ENCODE results near the gene SIGLEC9. TPM values are rescaled to one million over a fixed set of nuclear protein-coding genes. Genes with fewer than 3 reads are reported as not detected.
A peak's percentile ranks its signal among the peaks of the same experiment; 100 is the strongest.
"Not testable (repeated sequence)": the region's sequence is repeated elsewhere in the genome, so short reads cannot be mapped to it uniquely, and the experiment has no call there.

The SIGLEC9 gene
- total RNA-seq, 2 donors from 2014 or later: not detected

DNA sequence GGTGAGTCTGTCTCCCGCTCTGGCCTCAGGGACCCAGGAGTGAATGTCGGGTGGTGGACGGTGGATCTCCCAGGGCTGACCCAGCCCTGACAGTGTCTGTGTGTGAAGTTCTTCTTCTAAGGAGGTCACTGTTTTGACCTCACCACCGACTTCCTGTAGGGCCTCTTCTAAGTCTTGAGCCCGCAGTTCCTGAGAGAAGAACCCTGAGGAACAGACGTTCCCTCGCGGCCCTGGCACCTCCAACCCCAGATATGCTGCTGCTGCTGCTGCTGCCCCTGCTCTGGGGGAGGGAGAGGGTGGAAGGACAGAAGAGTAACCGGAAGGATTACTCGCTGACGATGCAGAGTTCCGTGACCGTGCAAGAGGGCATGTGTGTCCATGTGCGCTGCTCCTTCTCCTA lies 17.4 kb downstream of the SIGLEC9 start, which contains the start of gene SIGLEC7:
TSS of gene SIGLEC7 (plus strand) at position 183 of the 400 bp plus-strand sequence. CDS start at position 252, 69 bp downstream.
- Mint-ChIP-seq H3K27me3 (ENCODE audit: insufficient read depth) (peaks cover 9% of the 10 kb centered on the region), H3K4me1 (peaks cover 24% of the 10 kb centered on the region), H3K36me3 (ENCODE audit: low read depth) (no peaks in the 10 kb centered on the region), H3K9me3 (no peaks in the 10 kb centered on the region), H3K27ac (peak within 1 kb of the TSS; percentile 17), H3K4me3 (no peak within 1 kb of the TSS)
- peaks cover 4% of the 10 kb centered on the region for H3K4me1 ChIP-seq (ENCODE audit: control insufficient read depth, insufficient read depth, low read length)
- H3K27ac ChIP-seq (ENCODE audit: low read depth, low read length): no peak within 1 kb of the TSS
- peak; percentile 34 for DNase-seq
- TF ChIP-seq, protein P1, sequence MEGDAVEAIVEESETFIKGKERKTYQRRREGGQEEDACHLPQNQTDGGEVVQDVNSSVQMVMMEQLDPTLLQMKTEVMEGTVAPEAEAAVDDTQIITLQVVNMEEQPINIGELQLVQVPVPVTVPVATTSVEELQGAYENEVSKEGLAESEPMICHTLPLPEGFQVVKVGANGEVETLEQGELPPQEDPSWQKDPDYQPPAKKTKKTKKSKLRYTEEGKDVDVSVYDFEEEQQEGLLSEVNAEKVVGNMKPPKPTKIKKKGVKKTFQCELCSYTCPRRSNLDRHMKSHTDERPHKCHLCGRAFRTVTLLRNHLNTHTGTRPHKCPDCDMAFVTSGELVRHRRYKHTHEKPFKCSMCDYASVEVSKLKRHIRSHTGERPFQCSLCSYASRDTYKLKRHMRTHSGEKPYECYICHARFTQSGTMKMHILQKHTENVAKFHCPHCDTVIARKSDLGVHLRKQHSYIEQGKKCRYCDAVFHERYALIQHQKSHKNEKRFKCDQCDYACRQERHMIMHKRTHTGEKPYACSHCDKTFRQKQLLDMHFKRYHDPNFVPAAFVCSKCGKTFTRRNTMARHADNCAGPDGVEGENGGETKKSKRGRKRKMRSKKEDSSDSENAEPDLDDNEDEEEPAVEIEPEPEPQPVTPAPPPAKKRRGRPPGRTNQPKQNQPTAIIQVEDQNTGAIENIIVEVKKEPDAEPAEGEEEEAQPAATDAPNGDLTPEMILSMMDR (conservative IDR thresholded peaks at IDR 0.05): no peak
- WGBS, 2 experiments (ENCODE audit: insufficient coverage in 1 of 2, insufficient read length in 1 of 2): 95 to 99% methylated on average over 6 to 14 of the region's 14 CpGs
- no peaks in the 10 kb centered on the region for H3K27me3 ChIP-seq (ENCODE audit: control insufficient read depth, insufficient read depth, low read length, poor library complexity, severe bottlenecking)
- H3K9ac ChIP-seq (ENCODE audit: extremely low read depth, low read length, poor library complexity, severe bottlenecking): no peak within 1 kb of the TSS
- no peaks in the 10 kb centered on the region for H3K36me3 ChIP-seq (ENCODE audit: control insufficient read depth, insufficient read depth, low read length)
- no peak within 1 kb of the TSS for H3K4me3 ChIP-seq (ENCODE audit: low read length)
- H3K9me3 ChIP-seq (ENCODE audit: control insufficient read depth, low read length): no peaks in the 10 kb centered on the region

DNA sequence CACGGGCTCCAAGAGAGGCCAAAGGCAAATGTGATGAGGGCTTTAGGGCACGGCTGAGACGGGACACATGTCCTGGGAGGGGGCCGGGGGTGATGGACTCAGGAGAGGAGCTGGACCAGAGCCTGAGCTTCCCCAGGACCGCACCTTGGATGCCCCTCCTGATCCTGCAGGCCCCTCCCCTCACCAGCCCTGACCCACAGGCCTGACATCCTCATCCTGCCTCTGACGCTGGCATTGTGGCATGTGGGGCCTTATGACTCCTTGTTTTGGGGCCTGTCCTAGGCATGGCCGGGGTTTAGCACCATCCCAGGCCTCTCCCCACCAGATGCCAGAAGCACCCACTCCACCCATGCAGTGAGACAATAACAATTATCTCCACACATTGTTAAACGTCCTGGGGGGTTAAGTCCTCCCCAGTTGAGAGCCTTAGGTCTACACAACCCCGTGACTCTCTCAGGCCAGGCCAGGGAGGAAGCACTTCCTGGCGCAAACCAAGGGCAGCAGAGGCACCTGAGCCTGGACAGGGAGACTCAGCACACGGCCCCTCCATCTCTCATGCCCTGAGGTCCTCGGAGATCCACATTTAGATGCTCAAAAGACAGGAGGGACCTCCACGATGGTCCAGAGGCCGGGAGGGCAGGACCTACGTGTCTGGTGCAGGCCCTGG lies 18.2 kb downstream of the SIGLEC9 start:
- not testable (repeated sequence) for H3K27ac ChIP-seq (ENCODE audit: low read depth, low read length); H3K27ac Mint-ChIP-seq; DNase-seq; H3K4me1 ChIP-seq (ENCODE audit: control insufficient read depth, insufficient read depth, low read length); H3K27me3 Mint-ChIP-seq (ENCODE audit: insufficient read depth); H3K4me3 Mint-ChIP-seq; H3K9me3 Mint-ChIP-seq; H3K9ac ChIP-seq (ENCODE audit: extremely low read depth, low read length, poor library complexity, severe bottlenecking); H3K27me3 ChIP-seq (ENCODE audit: control insufficient read depth, insufficient read depth, low read length, poor library complexity, severe bottlenecking); H3K36me3 ChIP-seq (ENCODE audit: control insufficient read depth, insufficient read depth, low read length); H3K9me3 ChIP-seq (ENCODE audit: control insufficient read depth, low read length); H3K4me3 ChIP-seq (ENCODE audit: low read length); H3K36me3 Mint-ChIP-seq (ENCODE audit: low read depth)
- H3K4me1 Mint-ChIP-seq: peaks cover 22% of the 10 kb centered on the region
- 88% methylated on average over 9 of the region's 15 CpGs; no CpG with 5 or more reads in 1 of the 2 experiments for WGBS, 2 experiments (ENCODE audit: insufficient coverage in 1 of 2, insufficient read length in 1 of 2)

GRCh38 chr19:51143486-51143885 lies 18.8 kb downstream of the SIGLEC9 start:
- no peak overlapping the region for H3K4me3 Mint-ChIP-seq
- H3K36me3 ChIP-seq (ENCODE audit: control insufficient read depth, insufficient read depth, low read length): no peaks in the 10 kb centered on the region
- peaks cover 21% of the 10 kb centered on the region for H3K4me1 Mint-ChIP-seq
- H3K4me3 ChIP-seq (ENCODE audit: low read length): no peak overlapping the region
- peaks cover 7% of the 10 kb centered on the region for H3K27me3 Mint-ChIP-seq (ENCODE audit: insufficient read depth)
- no peaks in the 10 kb centered on the region for H3K27me3 ChIP-seq (ENCODE audit: control insufficient read depth, insufficient read depth, low read length, poor library complexity, severe bottlenecking)
- H3K9me3 Mint-ChIP-seq: no peaks in the 10 kb centered on the region
- no peak overlapping the region for H3K27ac Mint-ChIP-seq
- H3K4me1 ChIP-seq (ENCODE audit: control insufficient read depth, insufficient read depth, low read length): peaks cover 4% of the 10 kb centered on the region
- TF ChIP-seq, protein P1 (conservative IDR thresholded peaks at IDR 0.05): no peak
- no peak overlapping the region for H3K9ac ChIP-seq (ENCODE audit: extremely low read depth, low read length, poor library complexity, severe bottlenecking)
- no peaks in the 10 kb centered on the region for H3K9me3 ChIP-seq (ENCODE audit: control insufficient read depth, low read length)
- WGBS, 2 experiments (ENCODE audit: insufficient coverage in 1 of 2, insufficient read length in 1 of 2): 96 to 100% methylated on average over 1 to 5 of the region's 5 CpGs
- no peak overlapping the region for H3K27ac ChIP-seq (ENCODE audit: low read depth, low read length)
- peak; percentile 16 for DNase-seq
- H3K36me3 Mint-ChIP-seq (ENCODE audit: low read depth): no peaks in the 10 kb centered on the region

Data from endodermal cell (in vitro differentiated cells).